PC-9 (cell line): ENCODE measurements around the gene CTSD. TPM values are rescaled to one million over a fixed set of nuclear protein-coding genes. Genes with fewer than 3 reads are reported as not detected.

Experiments
- total RNA-seq: library from RNA; stranded (reverse); gene quantifications from 2 replicates; pipeline ENCODE4 v1.2.3, GENCODE V29; 2021

The CTSD gene
- total RNA-seq, 1 experiment from 2014 or later: 735 TPM

Other genes with a start within 250 kb of the CTSD start
- 2.6 and 4.2 TPM in 2 replicates for gene DUSP8, start 191.7 kb downstream of the CTSD start, total RNA-seq
- gene KRTAP5-1, start 178.6 kb downstream of the CTSD start, total RNA-seq: not detected in 2 replicates
- not detected in 2 replicates for gene KRTAP5-2, start 165.6 kb downstream of the CTSD start, total RNA-seq
- not detected in 2 replicates for gene KRTAP5-3, start 155.5 kb downstream of the CTSD start, total RNA-seq
- gene KRTAP5-4, start 141.8 kb downstream of the CTSD start, total RNA-seq: not detected in 2 replicates
- gene KRTAP5-5, start 134.2 kb downstream of the CTSD start, total RNA-seq: not detected in 2 replicates
- gene KRTAP5-6, start 66.7 kb downstream of the CTSD start, total RNA-seq: not detected in 2 replicates
- gene IFITM10, start 13.3 kb downstream of the CTSD start, total RNA-seq: 4.2 and 5.5 TPM in 2 replicates
- gene SYT8, start 71.1 kb upstream of the CTSD start, total RNA-seq: 8.9 and 12.1 TPM in 2 replicates
- gene TNNI2, start 75.1 kb upstream of the CTSD start, total RNA-seq: 4.9 and 7.8 TPM in 2 replicates
- 2.5 and 2.6 TPM in 2 replicates for gene LSP1, start 89.2 kb upstream of the CTSD start, total RNA-seq
- gene PRR33, start 128.0 kb upstream of the CTSD start, total RNA-seq: not detected in 2 replicates
- 0.60 TPM in 1 of 2 replicates, not detected in the other for gene TNNT3, start 155.8 kb upstream of the CTSD start, total RNA-seq
- 66.4 and 76.3 TPM in 2 replicates for gene MRPL23, start 183.4 kb upstream of the CTSD start, total RNA-seq
- gene H19, start 233.9 kb upstream of the CTSD start, total RNA-seq: 0.26 and 0.53 TPM in 2 replicates